ENCODE results near the gene CNIH4. TPM values are rescaled to one million over a fixed set of nuclear protein-coding genes. Genes with fewer than 3 reads are reported as not detected.

The CNIH4 gene
- total RNA-seq, 1 experiment from 2014 or later, result 48.9 TPM

DNA sequence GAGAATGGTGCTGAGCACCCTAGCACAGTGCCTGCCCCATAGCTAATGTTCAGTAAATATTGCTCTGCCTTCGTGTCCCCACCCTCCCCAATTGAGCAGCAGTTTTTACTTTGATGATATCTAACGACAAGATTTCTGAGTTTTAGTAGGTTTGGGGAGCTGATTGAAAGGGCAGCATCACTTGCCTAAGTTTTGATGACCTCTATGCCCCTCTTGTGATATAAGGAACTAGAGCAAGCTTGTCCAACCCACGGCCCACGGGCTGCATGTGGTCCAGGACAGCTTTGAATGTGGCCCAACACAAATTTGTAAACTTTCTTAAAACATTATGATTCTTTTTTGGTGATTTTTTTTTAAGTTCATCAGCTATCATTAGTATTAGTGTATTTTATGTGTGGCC is 1.6 kb downstream of the CNIH4 start:
- Histone ChIP-seq H3K27me3 (ENCODE audit: insufficient read depth, low read length) (no peaks in the 10 kb centered on the region), H3K9me2 (ENCODE audit: insufficient read depth) (no peaks in the 10 kb centered on the region), H3K36me3 (ENCODE audit: control insufficient read depth in 1 of 2, insufficient read depth in 2 of 2, low read length in 2 of 2) (no peaks in the 10 kb centered on the region), H3K9ac (ENCODE audit: low read length) (no peak overlapping the region), H3K4me1 (ENCODE audit: control insufficient read depth in 1 of 2, insufficient read depth in 2 of 2, low read length in 2 of 2) (peaks cover 4 to 9% of the 10 kb centered on the region in 2 experiments; a peak in 3 of 4 replicates), H2AFZ (ENCODE audit: low read depth, low read length, poor library complexity, severe bottlenecking) (no peak overlapping the region), H3K4me3 (replicated peaks in 1 of 2; ENCODE audit: low read depth in 1 of 2, low read length in 2 of 2) (peak overlapping the region in 1 of 2 experiments; percentile 84; a peak in 2 of 4 replicates), H3K27ac (ENCODE audit: low read depth, low read length) (no peak overlapping the region), H3K9me3 (ENCODE audit: control insufficient read depth in 1 of 2, insufficient read depth in 1 of 2, low read depth in 1 of 2, low read length in 2 of 2) (no peaks in the 10 kb centered on the region), H4K20me1 (ENCODE audit: insufficient read depth) (no peaks in the 10 kb centered on the region), H3K4me2 (ENCODE audit: low read length) (peak overlapping the region; percentile 95), H3K79me2 (ENCODE audit: insufficient read depth, low read length) (peaks cover 51% of the 10 kb centered on the region)
- ChIA-PET POLR2A (no interaction called here), RAD21 (ENCODE audit: low non-redundant PET in 1 of 2, low total read pairs in 2 of 2, uncharacterized antibody in 2 of 2, unreplicated experiment in 2 of 2) (no interaction called here), CTCF (no interaction called here)
- BruUV-seq (replicated peaks), result no TSS peak
- intact Hi-C loops (cut with micrococcal nuclease), result no loop called here
- no peak for ATAC-seq
- TF ChIP-seq EZH2 (IDR thresholded peaks at IDR 0.05) (no peak), SRF (IDR thresholded peaks at IDR 0.05; ENCODE audit: low read depth) (no peak), CEBPB (IDR thresholded peaks at IDR 0.05; ENCODE audit: low read depth) (no peak), CBX3 (IDR thresholded peaks at IDR 0.05; ENCODE audit: low read depth) (no peak), JUND (IDR thresholded peaks at IDR 0.05) (no peak), FOSL1 (IDR thresholded peaks at IDR 0.05; ENCODE audit: low read depth) (no peak), SIN3A (IDR thresholded peaks at IDR 0.05; ENCODE audit: low read depth) (no peak), ZFX (IDR thresholded peaks at IDR 0.05) (no peak), ELF1 (IDR thresholded peaks at IDR 0.05; ENCODE audit: borderline replicate concordance, low read depth) (no peak)
- no peak for DNase-seq (ENCODE audit: low read depth, low spot score)

DNA sequence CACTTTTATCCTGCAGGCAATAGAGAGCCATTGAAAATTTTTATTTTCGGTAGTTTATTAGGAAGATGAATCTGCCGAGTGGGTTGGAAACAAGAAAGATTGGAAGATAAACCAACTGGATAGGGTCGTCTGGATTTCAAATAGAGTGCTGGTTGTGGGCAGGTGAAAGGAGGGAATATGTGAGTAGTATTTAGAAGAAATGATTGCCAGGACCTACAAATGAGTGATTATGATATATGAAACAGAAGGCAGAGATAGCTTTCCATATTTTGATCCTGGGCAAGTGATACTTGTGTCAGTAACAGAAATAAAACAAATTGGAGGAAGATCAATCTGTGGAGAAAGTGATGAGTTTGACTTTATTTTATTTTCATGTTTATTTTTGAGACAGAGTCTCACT is 2.5 kb downstream of the CNIH4 start:
- Histone ChIP-seq H3K27ac (ENCODE audit: low read depth, low read length) (no peak overlapping the region), H2AFZ (ENCODE audit: low read depth, low read length, poor library complexity, severe bottlenecking) (no peak overlapping the region), H3K4me1 (ENCODE audit: control insufficient read depth in 1 of 2, insufficient read depth in 2 of 2, low read length in 2 of 2) (peaks cover 4 to 9% of the 10 kb centered on the region in 2 experiments; a peak in 3 of 4 replicates), H3K27me3 (ENCODE audit: insufficient read depth, low read length) (no peaks in the 10 kb centered on the region), H3K9ac (ENCODE audit: low read length) (no peak overlapping the region), H3K36me3 (ENCODE audit: control insufficient read depth in 1 of 2, insufficient read depth in 2 of 2, low read length in 2 of 2) (no peaks in the 10 kb centered on the region), H3K9me3 (ENCODE audit: control insufficient read depth in 1 of 2, insufficient read depth in 1 of 2, low read depth in 1 of 2, low read length in 2 of 2) (no peaks in the 10 kb centered on the region), H3K79me2 (ENCODE audit: insufficient read depth, low read length) (peaks cover 60% of the 10 kb centered on the region), H4K20me1 (ENCODE audit: insufficient read depth) (no peaks in the 10 kb centered on the region), H3K4me2 (ENCODE audit: low read length) (no peak overlapping the region), H3K9me2 (ENCODE audit: insufficient read depth) (no peaks in the 10 kb centered on the region), H3K4me3 (replicated peaks in 1 of 2; ENCODE audit: low read depth in 1 of 2, low read length in 2 of 2) (no peak overlapping the region)
- CTCF ChIA-PET, result no interaction called here
- RAD21 ChIA-PET (ENCODE audit: low non-redundant PET in 1 of 2, low total read pairs in 2 of 2, uncharacterized antibody in 2 of 2, unreplicated experiment in 2 of 2), result no interaction called here
- TF ChIP-seq SP1 (IDR thresholded peaks at IDR 0.05; ENCODE audit: low read depth) (no peak), POLR2AphosphoS5 (IDR thresholded peaks at IDR 0.05; ENCODE audit: low read depth, low read length) (no peak), EGR1 (IDR thresholded peaks at IDR 0.05; ENCODE audit: low read depth) (no peak), ZFX (IDR thresholded peaks at IDR 0.05) (no peak), RAD21 (IDR thresholded peaks at IDR 0.05; ENCODE audit: low read depth) (no peak), POLR2A (IDR thresholded peaks at IDR 0.05; ENCODE audit: borderline replicate concordance, extremely low read depth, insufficient read depth, insufficient read length) (no peak), ZNF274 (IDR thresholded peaks at IDR 0.05; ENCODE audit: low read depth, low read length) (no peak), EZH2 (IDR thresholded peaks at IDR 0.05) (no peak), ELF1 (IDR thresholded peaks at IDR 0.05; ENCODE audit: borderline replicate concordance, low read depth) (no peak), CBX3 (IDR thresholded peaks at IDR 0.05; ENCODE audit: low read depth) (no peak)
- TF ChIP-seq, protein P1, sequence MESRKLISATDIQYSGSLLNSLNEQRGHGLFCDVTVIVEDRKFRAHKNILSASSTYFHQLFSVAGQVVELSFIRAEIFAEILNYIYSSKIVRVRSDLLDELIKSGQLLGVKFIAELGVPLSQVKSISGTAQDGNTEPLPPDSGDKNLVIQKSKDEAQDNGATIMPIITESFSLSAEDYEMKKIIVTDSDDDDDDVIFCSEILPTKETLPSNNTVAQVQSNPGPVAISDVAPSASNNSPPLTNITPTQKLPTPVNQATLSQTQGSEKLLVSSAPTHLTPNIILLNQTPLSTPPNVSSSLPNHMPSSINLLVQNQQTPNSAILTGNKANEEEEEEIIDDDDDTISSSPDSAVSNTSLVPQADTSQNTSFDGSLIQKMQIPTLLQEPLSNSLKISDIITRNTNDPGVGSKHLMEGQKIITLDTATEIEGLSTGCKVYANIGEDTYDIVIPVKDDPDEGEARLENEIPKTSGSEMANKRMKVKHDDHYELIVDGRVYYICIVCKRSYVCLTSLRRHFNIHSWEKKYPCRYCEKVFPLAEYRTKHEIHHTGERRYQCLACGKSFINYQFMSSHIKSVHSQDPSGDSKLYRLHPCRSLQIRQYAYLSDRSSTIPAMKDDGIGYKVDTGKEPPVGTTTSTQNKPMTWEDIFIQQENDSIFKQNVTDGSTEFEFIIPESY (IDR thresholded peaks at IDR 0.05; ENCODE audit: extremely low read depth, insufficient replicate concordance, low read length), result no peak
- TF ChIP-seq, protein P2, sequence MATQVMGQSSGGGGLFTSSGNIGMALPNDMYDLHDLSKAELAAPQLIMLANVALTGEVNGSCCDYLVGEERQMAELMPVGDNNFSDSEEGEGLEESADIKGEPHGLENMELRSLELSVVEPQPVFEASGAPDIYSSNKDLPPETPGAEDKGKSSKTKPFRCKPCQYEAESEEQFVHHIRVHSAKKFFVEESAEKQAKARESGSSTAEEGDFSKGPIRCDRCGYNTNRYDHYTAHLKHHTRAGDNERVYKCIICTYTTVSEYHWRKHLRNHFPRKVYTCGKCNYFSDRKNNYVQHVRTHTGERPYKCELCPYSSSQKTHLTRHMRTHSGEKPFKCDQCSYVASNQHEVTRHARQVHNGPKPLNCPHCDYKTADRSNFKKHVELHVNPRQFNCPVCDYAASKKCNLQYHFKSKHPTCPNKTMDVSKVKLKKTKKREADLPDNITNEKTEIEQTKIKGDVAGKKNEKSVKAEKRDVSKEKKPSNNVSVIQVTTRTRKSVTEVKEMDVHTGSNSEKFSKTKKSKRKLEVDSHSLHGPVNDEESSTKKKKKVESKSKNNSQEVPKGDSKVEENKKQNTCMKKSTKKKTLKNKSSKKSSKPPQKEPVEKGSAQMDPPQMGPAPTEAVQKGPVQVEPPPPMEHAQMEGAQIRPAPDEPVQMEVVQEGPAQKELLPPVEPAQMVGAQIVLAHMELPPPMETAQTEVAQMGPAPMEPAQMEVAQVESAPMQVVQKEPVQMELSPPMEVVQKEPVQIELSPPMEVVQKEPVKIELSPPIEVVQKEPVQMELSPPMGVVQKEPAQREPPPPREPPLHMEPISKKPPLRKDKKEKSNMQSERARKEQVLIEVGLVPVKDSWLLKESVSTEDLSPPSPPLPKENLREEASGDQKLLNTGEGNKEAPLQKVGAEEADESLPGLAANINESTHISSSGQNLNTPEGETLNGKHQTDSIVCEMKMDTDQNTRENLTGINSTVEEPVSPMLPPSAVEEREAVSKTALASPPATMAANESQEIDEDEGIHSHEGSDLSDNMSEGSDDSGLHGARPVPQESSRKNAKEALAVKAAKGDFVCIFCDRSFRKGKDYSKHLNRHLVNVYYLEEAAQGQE (IDR thresholded peaks at IDR 0.05; ENCODE audit: low read depth), result no peak
- TF ChIP-seq, protein P3, sequence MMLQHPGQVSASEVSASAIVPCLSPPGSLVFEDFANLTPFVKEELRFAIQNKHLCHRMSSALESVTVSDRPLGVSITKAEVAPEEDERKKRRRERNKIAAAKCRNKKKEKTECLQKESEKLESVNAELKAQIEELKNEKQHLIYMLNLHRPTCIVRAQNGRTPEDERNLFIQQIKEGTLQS (IDR thresholded peaks at IDR 0.05), result no peak
- no TSS peak for BruUV-seq (replicated peaks)
- no peak for DNase-seq (ENCODE audit: low read depth, low spot score)
- ATAC-seq, result no peak
- POLR2A ChIA-PET, result no interaction called here
- intact Hi-C loops (cut with micrococcal nuclease), result no loop called here

Measured in HCT116 (cell line).